GM12892 (cell line): ENCODE results near the gene UIMC1.

Experiments
- POLR2A ChIP-seq: IDR thresholded peaks from 2 replicates; pipeline ENCODE4 v1.6.1; 2011; ENCODE audit warnings: low read depth, low read length, control low read depth
- POLR2AphosphoS5 ChIP-seq: IDR thresholded peaks from 2 replicates; pipeline ENCODE4 v1.6.1; 2011; ENCODE audit warnings: low read depth, low read length, control low read depth

GRCh38 chr5:177018341-177018740, 11.8 kb upstream of the UIMC1 start:
- TF ChIP-seq POLR2AphosphoS5 = no peak
- TF ChIP-seq POLR2A = no peak
